AG04449 (cell line): ENCODE results near the gene UST.
"Not testable (repeated sequence)": the region's sequence is repeated elsewhere in the genome, so short reads cannot be mapped to it uniquely, and the experiment has no call there.

Experiments
- CTCF ChIA-PET: fragments of 350-600 bp; formaldehyde crosslinking; extraction: SDS; loops from one replicate; lab custom pipeline; 2021; ENCODE audit warnings: antibody characterized with exemption; lab: Yijun Ruan, JAX
- POLR2A ChIA-PET: fragments of 400-600, 350-600 bp; formaldehyde crosslinking; extraction: SDS; loops from one replicate; lab custom pipeline; 2020; ENCODE audit warnings: antibody characterized with exemption, inconsistent platforms; lab: Yijun Ruan, JAX
- DNase-seq: peaks from one replicate; pipeline ENCODE4 v3.0.0-alpha.2; 2010; ENCODE audit warnings: low read depth, low spot score
- H3K4me3 ChIP-seq: 2 replicates; pipeline ENCODE4 v1.5.1; 2011; ENCODE audit warnings: low read depth, mild to moderate bottlenecking, control low read depth, low read length
- CTCF ChIP-seq: IDR thresholded peaks from one replicate; pipeline ENCODE4 v1.5.1; 2011; ENCODE audit warnings: mild to moderate bottlenecking, moderate library complexity, low read length, control low read depth, inconsistent platforms; ENCODE audit not compliant: insufficient read depth; ENCODE audit errors: missing control alignments

UST gene

DNA sequence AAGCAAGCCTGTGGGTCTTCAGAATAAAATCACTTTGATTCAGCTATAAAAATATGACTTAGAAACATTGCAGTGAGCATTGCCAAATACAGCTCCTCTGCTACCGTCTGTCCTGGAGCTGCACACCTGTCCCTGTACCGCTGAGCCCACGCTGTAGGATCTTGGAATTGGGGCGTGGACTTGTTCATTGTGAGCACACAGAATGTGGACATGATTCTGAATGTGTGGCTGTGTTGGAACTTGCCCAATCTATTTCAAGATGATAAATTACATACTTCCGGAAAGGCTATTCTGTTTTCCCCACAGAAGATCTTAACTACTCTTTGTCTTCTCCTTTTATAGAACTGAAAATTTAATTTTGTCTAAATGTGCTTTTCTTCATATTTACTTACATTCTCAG lies 107.3 kb downstream of the UST start:
- TF ChIP-seq CTCF, result no peak
- CTCF ChIA-PET, result no interaction called here
- H3K4me3 ChIP-seq, result no peak overlapping the region
- POLR2A ChIA-PET, result no interaction called here
- no peak for DNase-seq

GRCh38 chr6:148854992-148855391 lies 108.2 kb downstream of the UST start:
- POLR2A ChIA-PET, result no interaction called here
- CTCF ChIA-PET, result no interaction called here
- no peak for TF ChIP-seq CTCF
- no peak for DNase-seq
- no peak overlapping the region for H3K4me3 ChIP-seq

DNA sequence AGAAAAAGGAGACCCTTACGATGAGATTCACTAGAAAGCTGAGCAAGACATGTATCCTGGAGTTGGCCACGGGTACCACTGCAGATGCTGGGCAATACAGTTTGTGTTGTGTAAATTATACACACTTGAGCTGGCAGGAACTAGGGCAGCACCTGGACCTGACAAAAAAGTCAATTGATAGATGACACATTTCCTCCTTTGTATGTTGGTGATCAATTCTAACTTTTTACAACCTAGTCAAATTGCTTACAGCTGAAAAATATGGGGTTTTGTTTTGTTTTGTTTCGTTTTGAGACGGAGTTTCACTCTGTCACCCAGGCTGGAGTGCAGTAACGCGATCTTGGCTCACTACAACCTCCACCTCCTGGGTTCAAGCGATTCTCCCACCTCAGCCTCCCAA lies 108.9 kb downstream of the UST start:
- POLR2A ChIA-PET, result no interaction called here
- CTCF ChIA-PET, result interaction anchor here (0.8 to 1.0 kb wide), 2 partner anchors 17 to 92 kb away, joined by 3 read pairs; no protein-coding TSS in a partner anchor
- DNase-seq, result no peak
- TF ChIP-seq CTCF, result no peak
- H3K4me3 ChIP-seq, result no peak overlapping the region

DNA sequence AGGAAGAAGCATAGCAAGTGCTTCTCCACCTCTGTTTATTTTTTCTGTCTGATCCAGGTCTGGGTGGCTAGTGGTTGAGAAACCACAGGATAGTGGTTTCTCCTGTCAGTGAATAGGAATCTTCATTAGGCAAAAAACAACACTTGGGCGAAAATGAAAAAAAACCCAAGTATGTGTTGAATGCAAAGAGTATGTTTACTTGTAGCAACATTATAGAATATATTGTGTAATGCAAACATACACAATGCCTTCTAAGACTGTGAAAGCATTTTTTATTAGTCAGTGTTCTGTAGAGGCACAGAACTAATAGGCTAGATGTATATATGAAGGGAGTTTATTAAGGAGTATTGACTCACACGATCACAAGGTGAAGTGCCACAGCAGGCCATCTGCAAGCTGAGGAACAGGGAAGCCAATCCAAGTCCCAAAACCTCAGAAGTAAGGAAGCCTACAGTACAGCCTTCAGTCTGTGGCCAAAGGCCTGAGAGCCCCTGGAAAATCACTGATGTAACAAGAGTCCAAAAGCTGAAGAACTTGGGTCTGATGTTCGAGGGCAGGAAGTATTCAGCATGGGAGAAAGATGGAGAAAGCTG lies 111.1 kb downstream of the UST start:
- POLR2A ChIA-PET, result interaction anchor here (0.6 to 1.6 kb wide), 5 partner anchors 22 to 1254 kb away, joined by 3 to 5 read pairs (median 3); no protein-coding TSS in a partner anchor
- CTCF ChIA-PET, result interaction anchor here (1.8 kb wide), 1 partner anchor 90 kb away, joined by 5 read pairs; no protein-coding TSS in a partner anchor
- DNase-seq, result peak; percentile 94
- no peak overlapping the region for H3K4me3 ChIP-seq
- no peak for TF ChIP-seq CTCF

DNA sequence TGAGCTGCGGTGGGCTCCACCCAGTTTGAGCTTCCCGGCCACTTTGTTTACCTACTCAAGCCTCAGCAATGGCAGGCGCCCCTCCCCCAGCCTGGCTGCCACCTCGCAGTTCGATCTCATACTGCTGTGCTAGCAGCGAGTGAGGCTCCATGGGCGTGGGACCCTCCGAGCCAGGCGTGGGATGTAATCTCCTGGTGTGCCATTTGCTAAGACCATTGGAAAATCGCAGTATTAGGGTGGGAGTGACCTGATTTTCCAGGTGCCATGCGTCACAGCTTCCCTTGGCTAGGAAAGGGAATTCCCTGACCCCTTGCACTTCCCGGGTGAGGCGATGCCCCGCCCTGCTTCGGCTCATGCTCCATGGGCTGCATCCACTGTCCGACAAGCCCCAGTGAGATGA lies 117.3 kb downstream of the UST start:
- H3K4me3 ChIP-seq, DNase-seq, CTCF ChIA-PET, POLR2A ChIA-PET: not testable (repeated sequence)

DNA sequence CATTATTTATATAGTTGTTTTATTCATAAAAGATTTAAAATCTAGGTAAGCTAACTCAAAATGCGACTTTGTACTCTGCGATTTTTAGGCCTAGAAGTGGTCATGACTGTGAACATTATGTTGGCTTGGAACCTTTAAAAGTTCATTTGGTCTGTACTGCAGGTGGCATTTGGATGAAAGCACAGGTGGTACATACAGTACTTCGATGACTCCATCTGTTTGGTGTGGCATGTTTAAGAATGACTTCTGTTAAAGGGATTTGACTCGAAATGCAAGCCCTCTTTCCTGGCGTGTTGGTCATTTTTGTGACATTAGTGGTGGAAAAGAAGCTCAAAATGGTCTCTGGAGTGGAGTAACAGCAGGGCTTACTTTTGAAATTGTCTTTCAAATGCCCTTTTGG lies 118.1 kb downstream of the UST start:
- no peak for TF ChIP-seq CTCF
- POLR2A ChIA-PET, result no interaction called here
- no peak for DNase-seq
- CTCF ChIA-PET, result interaction anchor here (0.9 kb wide), 1 partner anchor 117 kb away, joined by 3 read pairs; no protein-coding TSS in a partner anchor
- no peak overlapping the region for H3K4me3 ChIP-seq

DNA sequence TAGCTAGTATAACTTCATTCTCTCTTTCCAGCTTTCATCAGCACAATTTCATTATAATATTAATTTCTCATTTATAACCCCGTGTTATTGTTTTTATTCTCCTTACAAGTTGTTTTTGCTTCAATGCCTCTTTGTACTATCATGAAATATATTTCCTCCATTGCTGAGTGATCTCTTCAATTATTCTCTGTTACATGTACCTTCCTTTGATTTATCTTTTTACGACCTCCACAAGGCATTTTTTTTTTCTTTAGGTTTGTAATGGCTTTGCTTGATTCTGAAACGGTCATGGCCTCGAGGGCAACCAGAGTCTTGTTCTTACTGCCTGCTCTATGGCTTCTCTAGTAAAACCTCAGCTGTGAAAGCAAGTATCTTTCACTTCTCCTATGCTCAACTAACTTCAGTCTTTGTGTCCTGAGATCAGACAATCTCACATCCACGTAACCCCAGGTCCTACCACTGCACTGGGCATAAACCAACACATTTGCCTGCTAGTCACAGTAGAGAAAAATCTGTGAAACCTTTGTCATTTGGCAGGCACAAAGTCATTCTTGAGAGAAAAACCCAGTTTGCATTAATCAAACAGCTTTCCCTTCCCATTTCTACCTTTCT lies 119.9 kb downstream of the UST start:
- CTCF ChIA-PET, result interaction anchor here (1.0 kb wide), 1 partner anchor 21 kb away, joined by 3 read pairs; no protein-coding TSS in a partner anchor
- POLR2A ChIA-PET, result no interaction called here
- H3K4me3 ChIP-seq, result no peak overlapping the region
- no peak for DNase-seq
- TF ChIP-seq CTCF, result no peak
